Measurements from ENCODE around the gene GABRG3. TPM values are rescaled to one million over a fixed set of nuclear protein-coding genes. Genes with fewer than 3 reads are reported as not detected.

Gene GABRG3
- total and polyA plus RNA-seq, 2 of the 4 experiments (the other 2 are of a cell fraction): not detected

- no peaks in the 10 kb centered on the region for H3K27me3 ChIP-seq (ENCODE audit: control insufficient read depth, insufficient read depth, low read length)
- no peaks in the 10 kb centered on the region for H4K20me1 ChIP-seq (ENCODE audit: insufficient read depth, low read length)
- intact Hi-C loops (cut with micrococcal nuclease): no loop called here
- H3K23ac ChIP-seq (ENCODE audit: low read depth, low read length): no peak overlapping the region
- H2BK15ac ChIP-seq (ENCODE audit: low read depth, low read length): no peak overlapping the region
- no peak overlapping the region for H4K8ac ChIP-seq (ENCODE audit: low read depth in 2 of 2, low read length in 2 of 2)
- no peak overlapping the region for H3K4me2 ChIP-seq (ENCODE audit: low read depth, low read length)
- no peak overlapping the region for H2BK5ac ChIP-seq (ENCODE audit: low read depth, low read length, poor library complexity, severe bottlenecking)
- no CpG with 5 or more reads among the region's 9 CpGs for WGBS, 2 experiments (ENCODE audit: extremely low coverage in 2 of 2, insufficient read length in 1 of 2)
- H2BK120ac ChIP-seq (ENCODE audit: low read depth, low read length): no peak overlapping the region
- no peak for DNase-seq
- no peak overlapping the region for H3K27ac ChIP-seq (ENCODE audit: insufficient read depth, low read length)
- H3K56ac ChIP-seq (ENCODE audit: extremely low read depth, insufficient read depth, low read length): no peak overlapping the region
- no peak overlapping the region for H2AK9ac ChIP-seq (replicated peaks; ENCODE audit: low read depth, low read length, poor library complexity)
- CTCF ChIA-PET: no interaction called here
- no peak overlapping the region for H4K5ac ChIP-seq (ENCODE audit: low read depth, low read length)
- H2AFZ ChIP-seq (replicated peaks; ENCODE audit: low read length, poor library complexity): no peak overlapping the region
- H3K14ac ChIP-seq (replicated peaks; ENCODE audit: low read depth, low read length): no peak overlapping the region
- no peak overlapping the region for H4K91ac ChIP-seq (ENCODE audit: insufficient read depth, low read depth, low read length)
- H3K4ac ChIP-seq (ENCODE audit: low read depth, low read length): no peak overlapping the region
- no peak for TF ChIP-seq RCOR1 (IDR thresholded peaks at IDR 0.05; ENCODE audit: insufficient replicate concordance, low read length)
- TF ChIP-seq CHD1 (IDR thresholded peaks at IDR 0.05; ENCODE audit: low read depth, low read length): no peak
- TF ChIP-seq RAD21 (IDR thresholded peaks at IDR 0.05; ENCODE audit: low read length): no peak
- TF ChIP-seq, protein P1, sequence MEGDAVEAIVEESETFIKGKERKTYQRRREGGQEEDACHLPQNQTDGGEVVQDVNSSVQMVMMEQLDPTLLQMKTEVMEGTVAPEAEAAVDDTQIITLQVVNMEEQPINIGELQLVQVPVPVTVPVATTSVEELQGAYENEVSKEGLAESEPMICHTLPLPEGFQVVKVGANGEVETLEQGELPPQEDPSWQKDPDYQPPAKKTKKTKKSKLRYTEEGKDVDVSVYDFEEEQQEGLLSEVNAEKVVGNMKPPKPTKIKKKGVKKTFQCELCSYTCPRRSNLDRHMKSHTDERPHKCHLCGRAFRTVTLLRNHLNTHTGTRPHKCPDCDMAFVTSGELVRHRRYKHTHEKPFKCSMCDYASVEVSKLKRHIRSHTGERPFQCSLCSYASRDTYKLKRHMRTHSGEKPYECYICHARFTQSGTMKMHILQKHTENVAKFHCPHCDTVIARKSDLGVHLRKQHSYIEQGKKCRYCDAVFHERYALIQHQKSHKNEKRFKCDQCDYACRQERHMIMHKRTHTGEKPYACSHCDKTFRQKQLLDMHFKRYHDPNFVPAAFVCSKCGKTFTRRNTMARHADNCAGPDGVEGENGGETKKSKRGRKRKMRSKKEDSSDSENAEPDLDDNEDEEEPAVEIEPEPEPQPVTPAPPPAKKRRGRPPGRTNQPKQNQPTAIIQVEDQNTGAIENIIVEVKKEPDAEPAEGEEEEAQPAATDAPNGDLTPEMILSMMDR (conservative IDR thresholded peaks at IDR 0.05; ENCODE audit: low read depth, low read length): no peak
- TF ChIP-seq CEBPB (IDR thresholded peaks at IDR 0.05; ENCODE audit: low read depth, low read length): no peak
- TF ChIP-seq POLR2A (IDR thresholded peaks at IDR 0.05; ENCODE audit: low read depth, low read length): no peak
- no peak for TF ChIP-seq NFE2L2 (IDR thresholded peaks at IDR 0.05; ENCODE audit: low read depth, low read length)
- TF ChIP-seq RFX5 (IDR thresholded peaks at IDR 0.05; ENCODE audit: low read depth, low read length): no peak
- TF ChIP-seq MAFK (IDR thresholded peaks at IDR 0.05; ENCODE audit: low read depth, low read length): no peak
- TF ChIP-seq FOS (IDR thresholded peaks at IDR 0.05; ENCODE audit: low read depth, low read length): no peak
- no peak overlapping the region for H3K4me3 ChIP-seq (ENCODE audit: insufficient read depth, low read depth, low read length)
- peaks cover 38% of the 10 kb centered on the region for H3K9me3 ChIP-seq (ENCODE audit: control insufficient read depth, insufficient read depth, low read length)
- ATAC-seq (ENCODE audit: low read depth): no peak
- no TSS peak for BruUV-seq (replicated peaks)
- no peaks in the 10 kb centered on the region for H3K4me1 ChIP-seq (ENCODE audit: control insufficient read depth, insufficient read depth, low read length)
- no peak overlapping the region for H2BK20ac ChIP-seq (ENCODE audit: low read depth, low read length)
- POLR2A ChIA-PET (ENCODE audit: unreplicated experiment): no interaction called here
- H3K79me1 ChIP-seq (ENCODE audit: low read depth in 1 of 2, low read length in 2 of 2): no peaks in the 10 kb centered on the region
- no peak overlapping the region for H2AK5ac ChIP-seq (ENCODE audit: low read depth, low read length)
- no peak overlapping the region for H3K9ac ChIP-seq (ENCODE audit: low read depth, low read length)
- dilution Hi-C loops (cut with HindIII; ENCODE audit: low sequenced_read_pairs, unreplicated experiment): no loop called here
- H3K18ac ChIP-seq (ENCODE audit: low read depth, low read length): no peak overlapping the region
- H3K9me1 ChIP-seq (ENCODE audit: insufficient read depth, low read length): no peaks in the 10 kb centered on the region
- in situ Hi-C loops (cut with MboI; ENCODE audit: low sequenced_read_pairs): no loop called here
- H3K36me3 ChIP-seq (ENCODE audit: control insufficient read depth, insufficient read depth, low read length): no peaks in the 10 kb centered on the region
Observed at GRCh38 chr15:27091270-27091940, 120.4 kb downstream of the GABRG3 start.

All from IMR-90 (cell line).